ENCODE results near the gene AKR1A1. TPM values are rescaled to one million over a fixed set of nuclear protein-coding genes. Genes with fewer than 3 reads are reported as not detected.
A peak's percentile ranks its signal among the peaks of the same experiment; 100 is the strongest.
"Not testable (repeated sequence)": the region's sequence is repeated elsewhere in the genome, so short reads cannot be mapped to it uniquely, and the experiment has no call there.

Gene AKR1A1
- total RNA-seq, 1 donor from 2014 or later, result 182 TPM

DNA sequence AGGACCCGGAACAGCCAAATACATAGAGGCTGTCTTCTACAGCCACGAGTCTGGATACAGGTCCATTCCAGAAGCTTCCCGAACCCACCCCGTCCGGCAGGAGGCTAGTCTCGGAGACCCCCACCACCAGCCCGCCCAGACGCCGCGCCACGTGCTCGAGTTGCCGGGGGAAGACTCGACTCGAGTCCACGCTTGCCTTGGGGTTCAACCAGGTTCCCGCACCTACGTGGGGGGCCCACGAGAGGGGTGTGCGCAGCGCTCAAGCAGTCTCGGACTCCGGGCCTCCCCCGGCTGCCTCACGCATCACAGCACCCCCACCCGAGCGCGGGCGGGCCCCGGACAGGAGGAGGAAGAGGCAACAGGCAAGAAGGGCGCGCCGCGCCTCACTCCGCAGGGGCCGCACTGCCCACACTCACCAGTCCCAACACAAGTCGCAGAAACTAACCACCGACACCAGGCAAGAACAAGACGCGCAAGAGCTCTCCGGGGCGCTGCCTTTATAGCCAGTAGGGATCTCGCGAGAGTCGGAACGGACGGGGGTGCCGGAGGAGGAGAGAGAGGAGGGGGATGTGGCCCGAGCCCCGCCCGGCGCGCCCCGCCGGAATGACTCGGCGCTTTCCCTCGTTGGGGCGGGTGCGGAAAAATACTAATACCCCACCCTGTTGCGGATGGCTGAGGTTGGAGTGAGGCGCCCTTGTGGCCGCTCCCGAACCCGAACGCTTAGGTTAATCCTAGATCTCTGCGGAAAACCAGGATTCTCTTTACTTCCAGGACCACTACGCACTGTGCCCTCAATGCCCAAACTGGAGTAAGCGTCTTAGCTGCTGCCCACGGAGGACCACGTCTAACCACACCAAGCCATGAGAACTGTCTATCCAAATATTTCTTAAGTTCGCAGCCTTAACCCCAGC is 29.0 kb upstream of the AKR1A1 start, which contains the start of gene PRDX1:
TSS of gene PRDX1 (minus strand) at position 472 of the 911 bp plus-strand sequence. CDS start 2,841 bp downstream, outside the sequence.
- H3K36me3 Mint-ChIP-seq (ENCODE audit: unreplicated experiment), result no peaks in the 10 kb centered on the region
- no peak for TF ChIP-seq CTCF (IDR thresholded peaks at IDR 0.05; ENCODE audit: partially characterized antibody, unreplicated experiment)
- peak within 1 kb of the TSS; percentile 98 for H3K4me3 Mint-ChIP-seq (ENCODE audit: unreplicated experiment)
- H3K4me1 Mint-ChIP-seq (ENCODE audit: low read depth, unreplicated experiment), result peaks cover 32% of the 10 kb centered on the region
- peak; percentile 95 for DNase-seq
- H3K27ac Mint-ChIP-seq (ENCODE audit: unreplicated experiment), result peak within 1 kb of the TSS; percentile 99
- H3K27me3 Mint-ChIP-seq (ENCODE audit: unreplicated experiment), result peaks cover 28% of the 10 kb centered on the region
- peaks cover 23% of the 10 kb centered on the region for H3K9me3 Mint-ChIP-seq (ENCODE audit: unreplicated experiment)

GRCh38 chr1:45522324-45523104 is 28.1 kb upstream of the AKR1A1 start:
- Mint-ChIP-seq H3K4me1 (ENCODE audit: low read depth, unreplicated experiment) (peaks cover 31% of the 10 kb centered on the region), H3K27ac (ENCODE audit: unreplicated experiment) (peak overlapping the region; percentile 99), H3K4me3 (ENCODE audit: unreplicated experiment) (peak overlapping the region; percentile 98), H3K27me3 (ENCODE audit: unreplicated experiment) (peaks cover 31% of the 10 kb centered on the region), H3K36me3 (ENCODE audit: unreplicated experiment) (no peaks in the 10 kb centered on the region), H3K9me3 (ENCODE audit: unreplicated experiment) (peaks cover 23% of the 10 kb centered on the region)
- no peak for TF ChIP-seq CTCF (IDR thresholded peaks at IDR 0.05; ENCODE audit: partially characterized antibody, unreplicated experiment)
- no peak for DNase-seq

DNA sequence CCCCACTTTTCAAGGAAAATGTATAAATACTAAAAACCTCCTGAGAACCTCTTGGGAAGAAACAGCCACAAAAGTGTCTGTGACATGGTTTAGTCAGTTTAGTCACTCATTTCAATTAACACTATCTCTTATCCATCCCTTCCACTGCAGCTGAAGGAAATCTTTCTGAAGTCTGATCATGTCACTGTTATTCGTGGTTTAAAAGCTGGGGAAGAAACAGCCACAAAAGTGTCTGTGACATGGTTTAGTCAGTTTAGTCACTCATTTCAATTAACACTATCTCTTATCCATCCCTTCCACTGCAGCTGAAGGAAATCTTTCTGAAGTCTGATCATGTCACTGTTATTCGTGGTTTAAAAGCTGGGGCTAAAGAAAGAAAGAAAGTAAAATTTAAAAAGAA is 27.1 kb upstream of the AKR1A1 start:
- H3K27me3 Mint-ChIP-seq (ENCODE audit: unreplicated experiment), result peaks cover 33% of the 10 kb centered on the region
- H3K4me3 Mint-ChIP-seq (ENCODE audit: unreplicated experiment), result peak overlapping the region; percentile 98
- H3K9me3 Mint-ChIP-seq (ENCODE audit: unreplicated experiment), result peaks cover 23% of the 10 kb centered on the region
- peaks cover 35% of the 10 kb centered on the region for H3K4me1 Mint-ChIP-seq (ENCODE audit: low read depth, unreplicated experiment)
- not testable (repeated sequence) for H3K36me3 Mint-ChIP-seq (ENCODE audit: unreplicated experiment); DNase-seq
- peak overlapping the region; percentile 99 for H3K27ac Mint-ChIP-seq (ENCODE audit: unreplicated experiment)

GRCh38 chr1:45523975-45524374 is 26.7 kb upstream of the AKR1A1 start:
- peaks cover 36% of the 10 kb centered on the region for H3K4me1 Mint-ChIP-seq (ENCODE audit: low read depth, unreplicated experiment)
- H3K9me3 Mint-ChIP-seq (ENCODE audit: unreplicated experiment), result peaks cover 19% of the 10 kb centered on the region
- H3K27ac Mint-ChIP-seq (ENCODE audit: unreplicated experiment), result peak overlapping the region; percentile 99
- not testable (repeated sequence) for H3K4me3 Mint-ChIP-seq (ENCODE audit: unreplicated experiment); DNase-seq; H3K36me3 Mint-ChIP-seq (ENCODE audit: unreplicated experiment)
- peaks cover 32% of the 10 kb centered on the region for H3K27me3 Mint-ChIP-seq (ENCODE audit: unreplicated experiment)

DNA sequence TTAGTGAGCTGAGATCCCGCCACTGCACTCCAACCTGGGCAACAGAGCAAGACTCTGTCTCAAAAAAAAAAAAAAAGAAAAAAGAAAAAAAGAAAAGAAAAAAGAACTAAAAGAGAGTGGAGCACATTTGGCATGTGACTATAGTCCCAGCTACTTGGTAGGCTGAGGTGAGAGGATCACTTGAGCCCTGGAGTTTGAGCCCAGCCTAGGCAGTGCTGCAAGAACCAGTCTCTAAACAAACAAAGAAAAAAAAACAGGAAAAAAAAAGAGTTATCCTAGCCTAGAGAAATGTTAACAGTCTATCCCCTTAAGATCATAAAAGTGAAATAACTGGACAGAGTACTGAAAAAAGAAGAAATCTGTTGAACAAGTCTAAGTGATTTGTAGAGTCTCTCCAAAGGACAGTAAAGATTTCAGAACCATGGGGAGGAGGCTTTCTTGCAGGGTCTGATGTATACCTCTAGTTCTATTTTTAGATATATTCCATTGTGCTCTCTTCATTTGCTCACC is 24.4 kb upstream of the AKR1A1 start:
- peak overlapping the region; percentile 99 for H3K27ac Mint-ChIP-seq (ENCODE audit: unreplicated experiment)
- no peak for DNase-seq
- TF ChIP-seq CTCF (IDR thresholded peaks at IDR 0.05; ENCODE audit: partially characterized antibody, unreplicated experiment), result no peak
- peaks cover 36% of the 10 kb centered on the region for H3K4me1 Mint-ChIP-seq (ENCODE audit: low read depth, unreplicated experiment)
- H3K36me3 Mint-ChIP-seq (ENCODE audit: unreplicated experiment), result no peaks in the 10 kb centered on the region
- peaks cover 29% of the 10 kb centered on the region for H3K27me3 Mint-ChIP-seq (ENCODE audit: unreplicated experiment)
- H3K4me3 Mint-ChIP-seq (ENCODE audit: unreplicated experiment), result peak overlapping the region; percentile 31
- peaks cover 13% of the 10 kb centered on the region for H3K9me3 Mint-ChIP-seq (ENCODE audit: unreplicated experiment)

Data from glutamatergic neuron (in vitro differentiated cells).